ENCODE data around the gene GABRA4. TPM values are rescaled to one million over a fixed set of nuclear protein-coding genes. Genes with fewer than 3 reads are reported as not detected.
A peak's percentile ranks its signal among the peaks of the same experiment; 100 is the strongest.

The GABRA4 gene
- total and polyA plus RNA-seq, 11 donors, result 2.7 to 43.7 (median 24.6) TPM

GRCh38 chr4:46992338-46992737, 1.0 kb downstream of the GABRA4 start:
- Histone ChIP-seq H3K9me3 (no peaks in the 10 kb centered on the region), H3K4me3 (peak overlapping the region in 10 of 12 donors; percentile 47 to 66 (median 57)), H3K36me3 (no peaks in the 10 kb centered on the region), H3K27me3 (peaks cover 0 to 35% (median 0%) of the 10 kb centered on the region in 9 donors), H3K27ac (peak overlapping the region in 8 of 12 donors; percentile 56 to 88 (median 84)), H3K4me1 (peaks cover 0 to 12% (median 0%) of the 10 kb centered on the region in 12 donors)
- ATAC-seq (peak in 2 of 4 donors; percentile 3 to 14), DNase-seq (peak in 1 of 5 donors; percentile 21)
- intact Hi-C loops (cut with DNase I), result loop anchor here in 3 of 10 donors (5.0 kb wide), 2 partner anchors 45 to 60 kb away; no protein-coding TSS in a partner anchor
- TF ChIP-seq POLR2A (IDR thresholded peaks at IDR 0.05) (no peak), CTCF (IDR thresholded peaks at IDR 0.05) (no peak)
- WGBS, 4 donors, result 10 to 17% (median 15%) methylated on average over 9 of the region's 9 CpGs

- TF ChIP-seq POLR2A (IDR thresholded peaks at IDR 0.05) (no peak), CTCF (IDR thresholded peaks at IDR 0.05) (no peak)
- Histone ChIP-seq H3K4me3 (no peak overlapping the region), H3K9me3 (no peaks in the 10 kb centered on the region), H3K27me3 (peaks cover 0 to 4% (median 0%) of the 10 kb centered on the region in 9 donors), H3K4me1 (peaks cover 0 to 13% (median 0%) of the 10 kb centered on the region in 12 donors), H3K27ac (peak overlapping the region in 5 of 12 donors; percentile 17 to 51 (median 43)), H3K36me3 (no peaks in the 10 kb centered on the region)
- WGBS, 4 donors, result 46 to 55% (median 48%) methylated on average over 3 of the region's 3 CpGs
- ATAC-seq, result peak in 3 of 4 donors; percentile 37 to 81 (median 68)
- intact Hi-C loops (cut with DNase I), result no loop called here
- DNase-seq, result no peak
Measured at GRCh38 chr4:46986922-46987638, 6.3 kb downstream of the GABRA4 start.

- Histone ChIP-seq H3K4me1 (peaks cover 0 to 13% (median 0%) of the 10 kb centered on the region in 12 donors), H3K9me3 (no peaks in the 10 kb centered on the region), H3K27ac (no peak overlapping the region), H3K36me3 (no peaks in the 10 kb centered on the region), H3K27me3 (no peaks in the 10 kb centered on the region), H3K4me3 (no peak overlapping the region)
- DNase-seq, result no peak
- no peak for TF ChIP-seq CTCF (IDR thresholded peaks at IDR 0.05)
- no peak for TF ChIP-seq POLR2A (IDR thresholded peaks at IDR 0.05)
- intact Hi-C loops (cut with DNase I), result no loop called here
- 83 to 95% (median 88%) methylated on average over 1 of the region's 1 CpG for WGBS, 4 donors
- no peak for ATAC-seq
Measured at GRCh38 chr4:46984781-46985180, 8.6 kb downstream of the GABRA4 start.

GRCh38 chr4:46980851-46981250, 12.5 kb downstream of the GABRA4 start:
- no peak for TF ChIP-seq CTCF (IDR thresholded peaks at IDR 0.05)
- Histone ChIP-seq H3K27ac (no peak overlapping the region), H3K27me3 (no peaks in the 10 kb centered on the region), H3K36me3 (no peaks in the 10 kb centered on the region), H3K4me1 (peaks cover 0 to 7% (median 0%) of the 10 kb centered on the region in 12 donors), H3K9me3 (no peaks in the 10 kb centered on the region), H3K4me3 (no peak overlapping the region)
- intact Hi-C loops (cut with DNase I), result no loop called here
- WGBS, 4 donors, result 74 to 80% (median 77%) methylated on average over 4 of the region's 4 CpGs
- DNase-seq, result no peak
- ATAC-seq, result no peak
